ENCODE data around the gene ADAM22.

Gene ADAM22

DNA sequence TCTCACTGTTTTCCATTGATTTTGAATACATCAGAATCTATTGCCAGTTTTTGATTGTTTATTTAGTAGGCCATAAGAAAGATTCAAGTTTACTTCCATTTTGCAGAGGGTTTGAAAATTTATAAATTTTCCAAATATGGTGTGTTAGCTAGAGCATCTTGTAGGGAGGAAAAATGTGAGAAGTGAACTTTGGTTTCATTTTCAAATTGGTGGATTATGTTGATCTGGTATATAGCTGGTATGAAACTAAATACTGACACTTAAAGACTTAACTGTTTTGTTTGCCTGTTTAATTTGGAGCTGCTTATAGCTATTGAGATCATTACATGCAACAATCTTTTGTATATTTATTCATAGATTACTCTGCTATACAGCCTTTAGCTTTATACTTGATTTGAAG is 108.1 kb downstream of the ADAM22 start:
- no peak for DNase-seq

GRCh38 chr7:88042803-88043202 is 108.8 kb downstream of the ADAM22 start:
- DNase-seq = no peak

DNA sequence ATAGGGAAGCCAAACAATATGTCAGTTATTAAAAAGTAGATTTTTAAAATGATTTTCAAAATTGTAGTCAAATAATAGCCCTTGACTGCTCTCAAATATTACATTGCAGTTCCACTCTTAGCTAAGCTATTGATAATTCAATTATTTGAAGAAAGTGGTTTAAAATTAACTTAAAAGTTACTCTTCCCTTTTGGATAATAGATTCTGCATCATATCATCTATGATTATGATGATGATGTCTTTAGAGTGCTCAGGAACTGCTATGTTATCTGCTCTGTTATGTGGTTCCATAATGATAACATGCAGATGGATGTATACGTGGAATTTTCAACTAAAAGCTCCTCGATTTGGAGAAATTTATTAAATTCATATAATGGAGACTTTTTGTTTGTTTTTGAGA is 110.0 kb downstream of the ADAM22 start:
- DNase-seq = no peak

GRCh38 chr7:88046839-88047573 is 113.0 kb downstream of the ADAM22 start:
- no peak for DNase-seq

- no peak for DNase-seq
These were observed 123.6 kb downstream of the ADAM22 start for GRCh38 chr7:88057655-88058054.

DNA sequence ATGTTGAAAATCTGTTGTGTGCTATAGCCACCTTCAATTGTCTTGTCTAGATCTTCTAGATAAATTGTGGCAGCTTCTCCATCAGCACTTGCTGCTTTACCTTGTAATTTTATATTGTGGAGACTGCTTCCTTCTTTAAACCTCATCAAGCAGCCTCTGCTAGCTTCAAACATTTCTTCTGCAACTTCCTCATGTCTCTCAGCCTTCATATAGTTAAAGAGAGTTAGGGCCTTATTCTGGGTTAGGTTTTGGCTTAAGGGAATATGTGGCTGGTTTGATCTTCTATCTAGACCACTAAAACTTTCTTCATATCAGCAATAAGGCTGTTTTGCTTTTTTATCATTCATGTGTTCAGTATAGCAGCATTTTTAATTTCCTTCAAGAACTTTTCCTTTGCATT is 128.2 kb downstream of the ADAM22 start:
- DNase-seq = no peak

DNA sequence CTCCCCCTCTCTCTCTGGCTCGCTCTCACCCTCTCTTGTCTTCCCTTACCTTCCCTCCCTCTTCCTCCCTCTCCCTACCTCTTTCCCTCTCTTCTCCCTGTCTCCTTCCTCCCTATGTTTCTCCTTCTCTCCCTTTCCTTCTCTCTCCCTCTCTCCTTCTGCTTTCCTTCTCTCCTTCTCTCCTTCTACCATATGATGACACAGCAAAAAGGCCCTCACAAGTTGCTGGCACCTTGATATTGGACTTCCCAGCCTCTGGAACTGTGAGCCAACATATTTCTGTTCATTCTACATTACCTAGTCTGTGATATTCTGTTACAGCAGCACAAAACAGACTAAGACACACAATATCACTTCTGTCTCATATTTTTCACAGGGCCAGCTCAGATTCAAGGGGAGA is 135.0 kb downstream of the ADAM22 start:
- no peak for DNase-seq

DNA sequence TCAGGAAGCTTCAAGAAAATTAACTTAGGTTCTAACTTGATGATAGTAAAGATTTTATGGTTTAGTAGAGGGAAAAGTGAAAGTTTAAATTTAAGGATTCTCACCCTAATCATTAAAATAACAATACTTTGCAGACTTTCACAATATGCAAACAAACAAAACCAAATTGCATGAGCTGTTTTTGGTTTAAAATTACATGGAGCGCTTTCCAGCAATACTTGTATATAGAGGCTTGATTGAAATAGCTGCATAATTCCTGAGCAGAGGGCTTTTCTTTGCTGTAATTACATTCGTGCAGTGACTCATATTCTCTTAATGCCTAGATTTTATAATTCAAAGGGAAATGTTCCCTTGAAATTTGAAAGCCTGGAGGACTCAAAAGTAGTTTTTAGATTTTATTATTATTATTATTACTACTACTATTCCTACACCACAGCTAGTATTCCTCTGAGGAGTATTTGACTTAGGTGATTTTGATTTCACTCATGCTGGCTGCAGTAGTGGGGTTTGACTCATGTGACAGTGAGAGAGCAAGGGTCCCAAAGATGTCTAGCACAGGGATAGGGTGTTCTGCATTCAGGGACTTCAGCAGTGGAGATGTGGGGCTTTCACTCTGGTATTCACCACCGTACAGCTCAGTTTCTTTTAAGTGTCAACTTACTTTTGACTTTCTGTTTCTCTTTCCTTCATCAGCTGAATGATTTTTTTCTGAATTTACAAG is 138.1 kb downstream of the ADAM22 start:
- DNase-seq = no peak

DNA sequence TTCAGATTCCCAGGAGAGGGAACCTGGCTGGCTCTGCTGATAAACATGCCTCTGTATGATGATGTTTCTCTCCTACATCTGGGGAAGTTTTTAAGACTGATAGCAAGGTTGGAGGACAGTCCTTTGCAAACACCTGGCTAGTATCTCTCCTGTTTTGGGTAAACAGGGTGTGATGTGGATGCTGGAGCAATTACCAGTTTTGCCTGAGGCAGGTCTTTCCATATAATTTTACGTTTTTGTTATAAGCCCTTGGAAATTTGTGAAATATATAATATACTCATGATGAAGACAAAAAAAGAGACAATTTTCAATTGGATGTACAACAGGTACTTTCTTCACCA is 138.6 kb downstream of the ADAM22 start:
- no peak for DNase-seq

DNA sequence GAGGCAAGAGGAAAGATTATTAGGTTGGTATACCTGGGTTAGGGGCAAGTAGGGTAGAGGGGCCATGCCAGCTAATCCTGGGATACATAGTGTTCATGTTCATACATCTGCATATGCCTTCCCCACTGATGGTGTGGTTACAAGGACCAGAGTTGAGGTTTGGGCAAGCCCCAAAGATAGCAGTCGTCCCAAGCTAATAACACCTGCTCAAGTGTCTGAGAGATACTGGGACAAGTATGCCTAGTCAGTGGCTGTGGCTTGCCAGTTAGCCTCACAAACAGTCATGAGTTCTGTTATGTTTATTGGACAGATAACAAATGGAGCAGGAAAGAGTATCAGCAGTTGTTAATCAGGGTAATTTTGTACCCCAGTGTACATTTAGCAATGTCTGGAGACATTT is 139.6 kb downstream of the ADAM22 start:
- no peak for DNase-seq

- DNase-seq = no peak
These were observed 141.2 kb downstream of the ADAM22 start for GRCh38 chr7:88075216-88075615.

DNA sequence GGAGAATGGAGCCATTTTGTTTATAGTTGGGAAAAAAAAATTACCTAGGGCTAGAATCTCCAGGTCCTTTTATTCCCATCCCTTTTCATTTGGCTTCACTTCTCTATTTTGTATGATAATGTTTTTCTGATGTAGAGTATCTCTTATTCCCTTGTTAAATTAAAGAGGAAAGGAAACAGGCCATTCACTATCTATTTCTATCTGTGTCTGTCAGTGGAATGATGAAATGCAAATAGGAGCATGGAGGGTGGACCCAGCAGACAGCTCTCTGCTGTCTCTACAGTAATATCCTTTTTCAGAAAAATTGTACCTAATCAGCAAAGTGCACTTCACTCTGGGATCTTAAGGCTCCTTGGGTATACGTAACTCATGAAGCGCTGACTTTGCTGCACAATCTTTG is 149.8 kb downstream of the ADAM22 start:
- DNase-seq = no peak

- no peak for DNase-seq
These were observed 155.5 kb downstream of the ADAM22 start for GRCh38 chr7:88089561-88089960.

GRCh38 chr7:88090240-88090639 is 156.2 kb downstream of the ADAM22 start:
- DNase-seq = no peak

GRCh38 chr7:88090671-88091070 is 156.6 kb downstream of the ADAM22 start:
- DNase-seq = no peak

GRCh38 chr7:88091988-88092675 is 158.1 kb downstream of the ADAM22 start:
- no peak for DNase-seq

DNA sequence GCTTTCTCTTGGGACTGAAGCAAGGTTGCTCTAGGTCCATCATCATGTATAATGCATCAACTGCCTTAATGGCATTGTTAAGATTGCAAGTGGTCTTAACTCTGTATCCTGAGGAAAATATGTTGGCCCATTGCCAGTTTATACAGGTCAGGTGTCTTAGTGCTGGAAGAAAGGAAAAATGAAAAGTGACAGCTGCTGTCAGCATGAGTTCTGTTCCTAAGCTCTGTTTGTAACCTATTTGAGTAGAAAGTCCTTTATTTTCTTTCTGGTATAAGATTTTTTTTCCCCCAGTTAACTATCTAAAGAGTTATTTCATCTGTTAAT is 158.6 kb downstream of the ADAM22 start:
- DNase-seq = no peak

GRCh38 chr7:88101769-88102168 is 167.7 kb downstream of the ADAM22 start:
- peak; percentile 2 for DNase-seq

GRCh38 chr7:88102675-88103074 is 168.6 kb downstream of the ADAM22 start:
- no peak for DNase-seq

- DNase-seq = no peak
These were observed 170.7 kb downstream of the ADAM22 start for GRCh38 chr7:88104732-88105131.

GRCh38 chr7:88105231-88105630 is 171.2 kb downstream of the ADAM22 start:
- DNase-seq = no peak

DNA sequence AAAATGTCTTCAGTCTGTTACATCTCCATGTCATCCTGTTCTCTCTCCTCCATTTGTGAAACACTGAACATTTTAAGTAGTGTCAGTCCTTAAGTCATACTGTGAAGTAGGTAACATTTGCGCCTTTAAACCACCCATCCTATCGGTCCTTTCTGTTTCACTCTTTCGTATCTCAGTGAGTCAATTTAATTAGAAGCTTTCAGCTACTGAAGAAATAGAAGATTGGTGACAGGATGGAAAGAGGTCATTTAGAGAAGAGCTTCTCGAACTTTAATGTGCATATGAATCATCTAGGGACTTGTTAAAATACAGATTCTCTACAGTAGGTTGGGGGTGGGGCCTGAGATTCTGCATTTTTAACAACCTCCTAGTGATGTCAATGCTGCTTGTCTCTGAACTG is 172.4 kb downstream of the ADAM22 start:
- peak; percentile 41 for DNase-seq

DNA sequence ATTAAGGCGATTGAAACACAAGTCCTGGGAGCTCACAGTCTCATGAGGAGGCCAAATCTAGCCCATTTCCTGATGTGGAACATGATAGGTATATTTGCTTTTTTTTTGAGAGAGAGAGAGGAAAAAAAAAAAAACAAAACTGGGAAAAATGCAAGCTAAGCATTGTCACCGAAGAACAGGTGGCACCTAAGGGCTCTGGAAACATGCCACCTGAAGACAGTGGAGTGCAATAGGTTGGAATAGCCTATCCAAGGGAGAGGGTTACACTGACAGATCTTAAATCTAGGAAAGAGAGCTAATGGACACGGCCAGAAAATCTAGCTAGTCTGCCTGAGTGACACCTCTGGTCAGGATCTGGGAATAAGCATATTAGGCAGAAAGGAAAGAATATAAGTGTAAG is 175.6 kb downstream of the ADAM22 start:
- no peak for DNase-seq

DNA sequence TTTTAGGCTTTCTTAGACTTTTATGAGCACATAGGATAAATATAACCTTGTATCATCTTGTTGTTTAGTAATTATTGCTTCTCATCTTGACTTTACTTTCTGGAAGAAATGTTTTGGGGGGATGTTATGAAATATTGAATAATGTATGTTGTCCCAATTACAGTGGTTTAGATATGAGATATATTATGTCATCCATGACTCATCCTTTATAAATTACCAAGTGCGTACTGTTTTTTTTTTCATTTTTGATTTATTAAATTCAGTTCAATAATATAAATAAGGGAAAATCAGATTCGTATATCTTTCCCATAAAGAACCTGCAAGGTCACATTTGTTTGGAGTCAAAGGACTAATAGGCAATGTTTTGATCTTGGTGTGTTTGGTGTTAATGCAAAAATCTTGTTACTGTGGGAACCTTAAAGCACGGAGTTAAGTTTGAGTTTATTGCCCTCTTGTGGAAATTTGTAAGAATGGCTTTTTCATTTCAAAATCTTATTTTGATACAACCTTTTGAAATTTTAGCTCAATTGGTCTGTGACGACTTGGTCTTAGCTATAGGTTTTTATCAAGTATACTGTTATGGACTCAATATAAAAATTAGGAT is 177.2 kb downstream of the ADAM22 start:
- no peak for DNase-seq
